DMS53 (cell line): Measurements from ENCODE around the gene YBX3.

ENCODE experiments used
- DNase-seq: peaks from one replicate; lab custom pipeline; 2025; lab: John Stamatoyannopoulos, UW

YBX3 gene

GRCh38 chr12:10721651-10722501, 1.2 kb downstream of the YBX3 start:
- peak; percentile 91 for DNase-seq

- DNase-seq: no peak
Measured at GRCh38 chr12:10720974-10721650, 2.0 kb downstream of the YBX3 start.

GRCh38 chr12:10719482-10719881, 3.6 kb downstream of the YBX3 start:
- DNase-seq: no peak

- no peak for DNase-seq
Measured at GRCh38 chr12:10718279-10718821, 4.8 kb downstream of the YBX3 start.

GRCh38 chr12:10717410-10717809, 5.7 kb downstream of the YBX3 start:
- no peak for DNase-seq

GRCh38 chr12:10716704-10717315, 6.3 kb downstream of the YBX3 start:
- peak; percentile 27 for DNase-seq

- DNase-seq: no peak
Measured at GRCh38 chr12:10716277-10716676, 6.8 kb downstream of the YBX3 start.

GRCh38 chr12:10715491-10715890, 7.6 kb downstream of the YBX3 start:
- DNase-seq: no peak

- no peak for DNase-seq
Measured at GRCh38 chr12:10709808-10710207, 13.3 kb downstream of the YBX3 start.

- no peak for DNase-seq
Measured at GRCh38 chr12:10708862-10709261, 14.3 kb downstream of the YBX3 start.

- no peak for DNase-seq
Measured at GRCh38 chr12:10705655-10706054, 17.5 kb downstream of the YBX3 start.

GRCh38 chr12:10701843-10702242, 21.3 kb downstream of the YBX3 start:
- DNase-seq: no peak

- no peak for DNase-seq
Measured at GRCh38 chr12:10701131-10701681, 21.9 kb downstream of the YBX3 start.

GRCh38 chr12:10700581-10700980, 22.5 kb downstream of the YBX3 start:
- no peak for DNase-seq

- no peak for DNase-seq
Measured at GRCh38 chr12:10697862-10698261, 25.3 kb downstream of the YBX3 start.

- DNase-seq: no peak
Measured at GRCh38 chr12:10697156-10697555, 26.0 kb downstream of the YBX3 start.

GRCh38 chr12:10690906-10691305, 32.2 kb downstream of the YBX3 start:
- DNase-seq: no peak

- no peak for DNase-seq
Measured at GRCh38 chr12:10689146-10689545, 34.0 kb downstream of the YBX3 start.

- no peak for DNase-seq
Measured at GRCh38 chr12:10688042-10688441, 35.1 kb downstream of the YBX3 start.

GRCh38 chr12:10673659-10674384, 49.3 kb downstream of the YBX3 start, which contains the start of gene STYK1:
Gene STYK1 (minus strand): TSS chr12:10674052. CDS start chr12:10634618, 39,434 bp downstream.
- DNase-seq: peak; percentile 98

- DNase-seq: peak; percentile 22
Measured at GRCh38 chr12:10672231-10672868, 50.8 kb downstream of the YBX3 start.
